Vagina (tissue), 2 donors: ENCODE data around the gene FAP.

ENCODE experiments used
- POLR2A ChIP-seq, 2 donors: fragments of 450-650 bp; IDR thresholded peaks; one replicate each; pipeline ENCODE4 v1.6.1; 2017; ENCODE audit warnings: antibody characterized with exemption in 2 of 2, mild to moderate bottlenecking in 2 of 2, moderate library complexity in 2 of 2
- POLR2AphosphoS5 ChIP-seq, 2 donors: sonication (generic); formaldehyde crosslinking; IDR thresholded peaks; one replicate each; pipeline ENCODE4 v1.9.0; 2017; ENCODE audit warnings: antibody characterized with exemption in 2 of 2, mild to moderate bottlenecking in 2 of 2, low read depth in 1 of 2; ENCODE audit not compliant: insufficient read depth in 1 of 2
- TF ChIP-seq, protein P1 (sequence below), 3 experiments: fragments of 450-650 bp in 2 of 3; fragments of 200-600 bp in 1 of 3; sonication (generic) in 1 of 3; IDR thresholded peaks; one replicate each; pipeline ENCODE4 v1.5.1; 2017 to 2019; ENCODE audit warnings: antibody characterized with exemption in 3 of 3, mild to moderate bottlenecking in 2 of 3, moderate library complexity in 2 of 3

DNA sequence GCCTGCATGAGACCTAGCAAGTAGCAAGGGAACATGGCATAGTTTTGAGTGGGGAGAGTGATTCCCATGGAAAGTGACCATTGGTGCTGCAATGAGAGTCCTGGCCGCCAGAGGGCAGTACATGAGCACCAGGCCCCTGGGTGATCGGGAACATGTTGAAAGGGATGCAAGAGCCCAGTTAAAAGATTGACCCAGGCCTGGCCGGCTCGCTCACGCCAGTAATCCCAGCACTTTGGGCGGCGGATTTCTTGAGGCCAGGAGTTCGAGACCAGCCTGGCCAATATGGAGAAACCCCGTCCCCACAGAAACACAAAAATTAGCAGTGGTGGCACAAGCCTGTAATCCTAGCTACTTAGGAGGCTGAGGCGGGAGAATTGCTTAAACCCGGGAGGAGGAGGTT is 22.2 kb downstream of the FAP start:
- TF ChIP-seq, protein P1, sequence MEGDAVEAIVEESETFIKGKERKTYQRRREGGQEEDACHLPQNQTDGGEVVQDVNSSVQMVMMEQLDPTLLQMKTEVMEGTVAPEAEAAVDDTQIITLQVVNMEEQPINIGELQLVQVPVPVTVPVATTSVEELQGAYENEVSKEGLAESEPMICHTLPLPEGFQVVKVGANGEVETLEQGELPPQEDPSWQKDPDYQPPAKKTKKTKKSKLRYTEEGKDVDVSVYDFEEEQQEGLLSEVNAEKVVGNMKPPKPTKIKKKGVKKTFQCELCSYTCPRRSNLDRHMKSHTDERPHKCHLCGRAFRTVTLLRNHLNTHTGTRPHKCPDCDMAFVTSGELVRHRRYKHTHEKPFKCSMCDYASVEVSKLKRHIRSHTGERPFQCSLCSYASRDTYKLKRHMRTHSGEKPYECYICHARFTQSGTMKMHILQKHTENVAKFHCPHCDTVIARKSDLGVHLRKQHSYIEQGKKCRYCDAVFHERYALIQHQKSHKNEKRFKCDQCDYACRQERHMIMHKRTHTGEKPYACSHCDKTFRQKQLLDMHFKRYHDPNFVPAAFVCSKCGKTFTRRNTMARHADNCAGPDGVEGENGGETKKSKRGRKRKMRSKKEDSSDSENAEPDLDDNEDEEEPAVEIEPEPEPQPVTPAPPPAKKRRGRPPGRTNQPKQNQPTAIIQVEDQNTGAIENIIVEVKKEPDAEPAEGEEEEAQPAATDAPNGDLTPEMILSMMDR (IDR thresholded peaks at IDR 0.05), result peak; percentile 69 to 86 (median 73)
- no peak for TF ChIP-seq POLR2AphosphoS5 (IDR thresholded peaks at IDR 0.05; ENCODE audit: insufficient read depth in 1 of 2, low read depth in 1 of 2)
- TF ChIP-seq POLR2A (IDR thresholded peaks at IDR 0.05), result no peak
